ENCODE data around the gene KCNIP1. TPM values are rescaled to one million over a fixed set of nuclear protein-coding genes. Genes with fewer than 3 reads are reported as not detected.

The KCNIP1 gene
- polyA plus RNA-seq, 1 donor from 2014 or later, result 13.8 TPM

DNA sequence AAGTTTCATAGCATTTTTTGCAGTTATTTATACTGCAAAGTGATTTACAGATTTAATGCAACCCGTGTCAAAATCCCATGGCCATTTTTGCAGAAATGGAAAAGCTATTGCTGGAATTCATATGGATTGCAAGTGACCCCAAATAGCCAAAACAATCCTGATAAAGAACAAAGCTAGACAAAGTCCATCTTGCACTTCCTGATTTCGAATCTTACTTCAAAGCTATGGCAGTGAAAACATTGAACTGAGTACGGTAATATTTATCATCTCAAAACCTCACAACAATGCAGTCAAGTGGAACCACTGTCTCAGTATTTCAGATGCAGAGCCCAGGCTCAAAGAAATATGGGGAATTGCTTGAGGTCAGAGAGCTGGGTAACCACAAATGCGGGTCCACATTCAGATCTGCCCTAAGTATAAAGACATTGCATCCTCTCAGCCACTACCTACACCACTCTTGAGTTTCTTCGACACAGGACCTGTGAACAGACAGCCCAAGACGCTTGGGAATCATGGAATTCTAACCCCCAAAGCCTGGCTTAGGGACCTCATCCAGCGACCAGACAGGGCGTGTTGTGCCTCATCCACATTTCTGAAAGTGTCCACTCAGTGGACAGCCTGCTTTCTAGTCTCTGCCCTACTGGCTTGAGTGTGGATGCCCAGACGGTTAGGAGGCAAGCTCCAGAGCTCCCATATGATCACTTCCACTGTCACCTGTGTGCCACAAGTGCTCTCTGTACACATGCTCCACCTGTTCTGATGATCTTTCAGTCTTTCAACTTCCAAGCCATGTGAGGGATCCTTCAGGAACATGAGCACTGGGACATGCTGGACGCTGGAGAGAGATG, 39.3 kb upstream of the KCNIP1 start:
- no peaks in the 10 kb centered on the region for H3K36me3 ChIP-seq (ENCODE audit: insufficient read depth, low read length)

GRCh38 chr5:170466553-170466952, 37.3 kb upstream of the KCNIP1 start:
- H3K4me2 ChIP-seq (ENCODE audit: low read length), result no peak overlapping the region
- no peaks in the 10 kb centered on the region for H3F3A ChIP-seq (ENCODE audit: insufficient read depth, low read length, poor library complexity, severe bottlenecking)
- no peaks in the 10 kb centered on the region for H3K36me3 ChIP-seq (ENCODE audit: insufficient read depth, low read length)
- no peak overlapping the region for H3K9ac ChIP-seq (ENCODE audit: low read length)
- H4K20me1 ChIP-seq (ENCODE audit: insufficient read depth), result no peaks in the 10 kb centered on the region
- TF ChIP-seq, protein P1, sequence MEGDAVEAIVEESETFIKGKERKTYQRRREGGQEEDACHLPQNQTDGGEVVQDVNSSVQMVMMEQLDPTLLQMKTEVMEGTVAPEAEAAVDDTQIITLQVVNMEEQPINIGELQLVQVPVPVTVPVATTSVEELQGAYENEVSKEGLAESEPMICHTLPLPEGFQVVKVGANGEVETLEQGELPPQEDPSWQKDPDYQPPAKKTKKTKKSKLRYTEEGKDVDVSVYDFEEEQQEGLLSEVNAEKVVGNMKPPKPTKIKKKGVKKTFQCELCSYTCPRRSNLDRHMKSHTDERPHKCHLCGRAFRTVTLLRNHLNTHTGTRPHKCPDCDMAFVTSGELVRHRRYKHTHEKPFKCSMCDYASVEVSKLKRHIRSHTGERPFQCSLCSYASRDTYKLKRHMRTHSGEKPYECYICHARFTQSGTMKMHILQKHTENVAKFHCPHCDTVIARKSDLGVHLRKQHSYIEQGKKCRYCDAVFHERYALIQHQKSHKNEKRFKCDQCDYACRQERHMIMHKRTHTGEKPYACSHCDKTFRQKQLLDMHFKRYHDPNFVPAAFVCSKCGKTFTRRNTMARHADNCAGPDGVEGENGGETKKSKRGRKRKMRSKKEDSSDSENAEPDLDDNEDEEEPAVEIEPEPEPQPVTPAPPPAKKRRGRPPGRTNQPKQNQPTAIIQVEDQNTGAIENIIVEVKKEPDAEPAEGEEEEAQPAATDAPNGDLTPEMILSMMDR (IDR thresholded peaks at IDR 0.05; ENCODE audit: poor library complexity, severe bottlenecking), result no peak
- TF ChIP-seq EZH2 (IDR thresholded peaks at IDR 0.05; ENCODE audit: borderline replicate concordance, insufficient read depth, low read length, poor library complexity, severe bottlenecking) (no peak), TAF1 (IDR thresholded peaks at IDR 0.05; ENCODE audit: low read depth) (no peak), RAD21 (conservative IDR thresholded peaks at IDR 0.05) (no peak), EP300 (conservative IDR thresholded peaks at IDR 0.05; ENCODE audit: poor library complexity, severe bottlenecking) (no peak), POLR2AphosphoS5 (IDR thresholded peaks at IDR 0.05) (no peak), REST (IDR thresholded peaks at IDR 0.05; ENCODE audit: borderline replicate concordance) (no peak), MXI1 (conservative IDR thresholded peaks at IDR 0.05; ENCODE audit: poor library complexity, severe bottlenecking) (no peak), SMC3 (conservative IDR thresholded peaks at IDR 0.05; ENCODE audit: poor library complexity) (no peak)
- H2AFZ ChIP-seq (ENCODE audit: low read depth, low read length), result no peak overlapping the region
- no peaks in the 10 kb centered on the region for H3K27me3 ChIP-seq (ENCODE audit: insufficient read depth, low read depth, low read length)
- H3K9me2 ChIP-seq (ENCODE audit: insufficient read depth, low read length), result no peaks in the 10 kb centered on the region
- H3K9me3 ChIP-seq (ENCODE audit: low read length), result no peaks in the 10 kb centered on the region
- H3K4me3 ChIP-seq (ENCODE audit: low read length), result no peak overlapping the region
- no peak overlapping the region for H3K27ac ChIP-seq (ENCODE audit: low read length)
- no peaks in the 10 kb centered on the region for H3K79me2 ChIP-seq (replicated peaks; ENCODE audit: insufficient read depth, low read length)

More for the DNA sequence above, 39.3 kb upstream of the KCNIP1 start:
- H4K20me1 ChIP-seq (ENCODE audit: insufficient read depth), result no peaks in the 10 kb centered on the region
- no peaks in the 10 kb centered on the region for H3K9me2 ChIP-seq (ENCODE audit: insufficient read depth, low read length)
- no peaks in the 10 kb centered on the region for H3K27me3 ChIP-seq (ENCODE audit: insufficient read depth, low read depth, low read length)
- H2AFZ ChIP-seq (ENCODE audit: low read depth, low read length), result no peak overlapping the region
- H3K4me2 ChIP-seq (ENCODE audit: low read length), result no peak overlapping the region
- no peak overlapping the region for H3K9ac ChIP-seq (ENCODE audit: low read length)
- TF ChIP-seq RAD21 (conservative IDR thresholded peaks at IDR 0.05), result no peak
- no peaks in the 10 kb centered on the region for H3K79me2 ChIP-seq (replicated peaks; ENCODE audit: insufficient read depth, low read length)
- no peak overlapping the region for H3K27ac ChIP-seq (ENCODE audit: low read length)
- H3F3A ChIP-seq (ENCODE audit: insufficient read depth, low read length, poor library complexity, severe bottlenecking), result no peaks in the 10 kb centered on the region
- no peak overlapping the region for H3K4me3 ChIP-seq (ENCODE audit: low read length)
- H3K9me3 ChIP-seq (ENCODE audit: low read length), result no peaks in the 10 kb centered on the region
